Dermis blood vessel endothelial cell (primary cell): ENCODE results near the gene ZCCHC2. TPM values are rescaled to one million over a fixed set of nuclear protein-coding genes. Genes with fewer than 3 reads are reported as not detected.

Source experiments
- DNase-seq: peaks from one replicate; pipeline ENCODE4 v3.0.0; 2010
- total RNA-seq: library from RNA; depleted of rRNA; stranded (reverse); fragments of >200 nt; gene quantifications from 2 replicates; pipeline ENCODE4 v1.2.3, GENCODE V29; 2014

Gene ZCCHC2
- total RNA-seq, 1 donor from 2014 or later = 29.8 TPM

GRCh38 chr18:62610701-62611411, 88.0 kb downstream of the ZCCHC2 start:
- no peak for DNase-seq

GRCh38 chr18:62611453-62612288, 88.8 kb downstream of the ZCCHC2 start:
- DNase-seq = no peak

GRCh38 chr18:62612289-62612645, 89.4 kb downstream of the ZCCHC2 start:
- no peak for DNase-seq

- DNase-seq = no peak
These were observed 90.0 kb downstream of the ZCCHC2 start for GRCh38 chr18:62612776-62613175.

GRCh38 chr18:62614494-62614893, 91.7 kb downstream of the ZCCHC2 start:
- no peak for DNase-seq

GRCh38 chr18:62616331-62616805, 93.5 kb downstream of the ZCCHC2 start:
- DNase-seq = no peak

GRCh38 chr18:62617793-62618591, 95.2 kb downstream of the ZCCHC2 start:
- DNase-seq = no peak

- no peak for DNase-seq
These were observed 95.9 kb downstream of the ZCCHC2 start for GRCh38 chr18:62618735-62619134.

GRCh38 chr18:62621546-62621945, 98.7 kb downstream of the ZCCHC2 start:
- DNase-seq = peak; percentile 44

- DNase-seq = peak; percentile 15
These were observed 102.2 kb downstream of the ZCCHC2 start for GRCh38 chr18:62625019-62625418.

Other genes starting within 250 kb of the ZCCHC2 start
- gene TNFRSF11A, start 197.7 kb upstream of the ZCCHC2 start, total RNA-seq = 30.3 and 41.7 TPM in 2 replicates
- 9.4 and 10.3 TPM in 2 replicates for gene PHLPP1, start 192.5 kb downstream of the ZCCHC2 start, total RNA-seq